ENCODE data around the gene FILIP1. TPM values are rescaled to one million over a fixed set of nuclear protein-coding genes. Genes with fewer than 3 reads are reported as not detected.

The FILIP1 gene
- polyA plus RNA-seq, 3 donors from 2014 or later: not detected

DNA sequence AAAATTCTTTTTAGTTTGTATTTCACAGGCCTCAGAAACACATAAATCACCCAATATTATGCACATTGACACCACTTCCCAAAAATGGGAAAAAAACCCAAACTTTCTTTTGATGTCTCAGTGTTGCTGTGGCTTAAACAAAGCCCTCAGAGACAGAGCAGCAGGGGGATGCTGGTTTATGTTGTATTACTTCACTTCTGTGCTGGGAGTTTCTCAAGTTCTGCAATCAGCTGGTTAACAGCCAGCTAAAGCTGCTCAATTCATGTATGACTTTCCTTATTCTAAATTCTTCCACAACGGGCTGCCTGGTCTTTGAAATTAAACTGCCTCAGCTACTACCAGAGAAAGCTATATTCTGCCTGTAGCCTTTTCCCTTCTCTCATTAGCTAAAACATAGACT lies 5.6 kb downstream of the FILIP1 start:
- Mint-ChIP-seq H3K9me3 (no peaks in the 10 kb centered on the region), H3K27ac (no peak overlapping the region), H3K27me3 (ENCODE audit: low read depth in 3 of 3) (peaks cover 0 to 4% (median 0%) of the 10 kb centered on the region in 3 donors), H3K4me1 (no peaks in the 10 kb centered on the region), H3K36me3 (no peaks in the 10 kb centered on the region), H3K4me3 (no peak overlapping the region)
- DNase-seq: no peak

DNA sequence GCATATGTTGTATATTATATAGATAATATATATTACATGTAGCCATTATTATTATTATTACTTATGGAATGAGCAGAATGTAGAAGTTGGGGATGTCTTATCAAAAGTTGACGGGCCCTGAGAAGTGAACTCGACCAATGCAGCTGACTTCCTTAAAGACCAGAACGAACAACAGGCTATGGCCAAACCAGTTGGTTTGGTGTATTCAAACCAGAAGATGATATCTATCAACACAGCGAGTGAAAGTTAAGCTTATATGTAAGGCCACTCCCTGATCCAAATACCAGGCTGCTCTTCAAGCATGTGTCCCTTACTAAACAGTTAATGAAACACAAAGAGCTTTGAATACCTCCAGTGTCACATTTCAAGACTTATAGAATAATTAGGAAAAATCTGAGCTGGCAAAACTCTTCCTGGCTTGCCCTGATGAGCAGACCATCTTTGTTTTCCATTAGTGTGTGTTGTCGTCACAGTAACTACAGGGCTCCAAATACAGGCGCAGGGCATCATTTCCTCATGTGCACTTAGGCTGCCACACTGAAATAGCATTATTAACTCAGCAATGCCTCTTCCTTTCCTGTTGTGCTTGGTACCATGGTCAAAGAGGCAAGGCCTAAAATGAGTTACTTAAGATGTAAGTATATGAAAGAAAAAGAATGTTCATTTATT lies 6.6 kb downstream of the FILIP1 start:
- no peak for DNase-seq
- Mint-ChIP-seq H3K36me3 (no peaks in the 10 kb centered on the region), H3K4me3 (no peak overlapping the region), H3K27me3 (ENCODE audit: low read depth in 3 of 3) (peaks cover 0 to 2% (median 0%) of the 10 kb centered on the region in 3 donors), H3K9me3 (no peaks in the 10 kb centered on the region), H3K27ac (no peak overlapping the region), H3K4me1 (no peaks in the 10 kb centered on the region)

DNA sequence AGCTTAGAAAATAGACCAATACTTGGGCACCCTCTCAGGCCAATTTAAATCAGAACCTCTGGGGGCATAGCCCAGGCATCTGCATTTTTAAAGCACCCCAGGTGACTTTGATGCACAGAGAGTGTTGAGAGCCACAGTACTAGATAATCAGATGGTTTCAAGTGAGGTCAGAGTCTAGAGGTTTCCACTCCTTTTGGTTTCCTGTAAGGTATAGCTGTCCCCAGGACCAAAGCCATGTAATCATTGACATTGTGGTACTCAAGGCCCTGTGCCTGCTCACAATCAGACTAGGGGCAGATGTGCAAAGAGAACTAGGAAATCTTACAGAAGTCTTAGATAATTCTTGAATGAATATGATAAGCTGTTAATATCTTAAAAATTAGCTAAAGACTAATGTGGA lies 9.1 kb downstream of the FILIP1 start:
- Mint-ChIP-seq H3K36me3 (no peaks in the 10 kb centered on the region), H3K27ac (no peak overlapping the region), H3K4me3 (no peak overlapping the region), H3K9me3 (no peaks in the 10 kb centered on the region), H3K4me1 (no peaks in the 10 kb centered on the region), H3K27me3 (ENCODE audit: low read depth in 3 of 3) (peaks cover 0 to 3% (median 2%) of the 10 kb centered on the region in 3 donors)
- DNase-seq: no peak

- Mint-ChIP-seq H3K4me3 (no peak overlapping the region), H3K27me3 (ENCODE audit: low read depth in 3 of 3) (peaks cover 0 to 3% (median 2%) of the 10 kb centered on the region in 3 donors), H3K4me1 (no peaks in the 10 kb centered on the region), H3K27ac (no peak overlapping the region), H3K36me3 (no peaks in the 10 kb centered on the region), H3K9me3 (no peaks in the 10 kb centered on the region)
- DNase-seq: no peak
Measured at GRCh38 chr6:75483136-75483952, 10.3 kb downstream of the FILIP1 start.

GRCh38 chr6:75481936-75482593 lies 11.5 kb downstream of the FILIP1 start:
- Mint-ChIP-seq H3K9me3 (peaks cover 0 to 1% (median 0%) of the 10 kb centered on the region in 6 donors), H3K36me3 (no peaks in the 10 kb centered on the region), H3K27ac (no peak overlapping the region), H3K4me3 (no peak overlapping the region), H3K27me3 (ENCODE audit: low read depth in 3 of 3) (peaks cover 2 to 3% (median 2%) of the 10 kb centered on the region in 3 donors), H3K4me1 (no peaks in the 10 kb centered on the region)
- DNase-seq: no peak

- peaks cover 0 to 2% (median 0%) of the 10 kb centered on the region in 6 donors for H3K9me3 Mint-ChIP-seq
- H3K36me3 Mint-ChIP-seq: no peaks in the 10 kb centered on the region
- no peak overlapping the region for H3K27ac Mint-ChIP-seq
- no peaks in the 10 kb centered on the region for H3K4me1 Mint-ChIP-seq
- peaks cover 0 to 3% (median 2%) of the 10 kb centered on the region in 3 donors for H3K27me3 Mint-ChIP-seq (ENCODE audit: low read depth in 3 of 3)
- H3K4me3 Mint-ChIP-seq: no peak overlapping the region
- DNase-seq: no peak
Measured at GRCh38 chr6:75481394-75481793, 12.2 kb downstream of the FILIP1 start.

- no peak overlapping the region for H3K27ac Mint-ChIP-seq
- DNase-seq: no peak
- no peak overlapping the region for H3K4me3 Mint-ChIP-seq
- H3K27me3 Mint-ChIP-seq (ENCODE audit: low read depth in 3 of 3): peaks cover 0 to 7% (median 4%) of the 10 kb centered on the region in 3 donors
- no peaks in the 10 kb centered on the region for H3K36me3 Mint-ChIP-seq
- no peaks in the 10 kb centered on the region for H3K4me1 Mint-ChIP-seq
- H3K9me3 Mint-ChIP-seq: peaks cover 0 to 2% (median 0%) of the 10 kb centered on the region in 6 donors
Measured at GRCh38 chr6:75480425-75480824, 13.2 kb downstream of the FILIP1 start.

GRCh38 chr6:75479712-75480111 lies 13.9 kb downstream of the FILIP1 start:
- Mint-ChIP-seq H3K4me3 (no peak overlapping the region), H3K27ac (no peak overlapping the region), H3K27me3 (ENCODE audit: low read depth in 3 of 3) (peaks cover 2 to 7% (median 4%) of the 10 kb centered on the region in 3 donors), H3K36me3 (no peaks in the 10 kb centered on the region), H3K4me1 (no peaks in the 10 kb centered on the region), H3K9me3 (peaks cover 0 to 2% (median 0%) of the 10 kb centered on the region in 6 donors)
- DNase-seq: no peak

GRCh38 chr6:75478929-75479328 lies 14.7 kb downstream of the FILIP1 start:
- Mint-ChIP-seq H3K9me3 (peaks cover 0 to 2% (median 0%) of the 10 kb centered on the region in 6 donors), H3K27me3 (ENCODE audit: low read depth in 3 of 3) (peaks cover 2 to 7% (median 4%) of the 10 kb centered on the region in 3 donors), H3K4me1 (no peaks in the 10 kb centered on the region), H3K27ac (no peak overlapping the region), H3K36me3 (no peaks in the 10 kb centered on the region), H3K4me3 (no peak overlapping the region)
- DNase-seq: no peak

DNA sequence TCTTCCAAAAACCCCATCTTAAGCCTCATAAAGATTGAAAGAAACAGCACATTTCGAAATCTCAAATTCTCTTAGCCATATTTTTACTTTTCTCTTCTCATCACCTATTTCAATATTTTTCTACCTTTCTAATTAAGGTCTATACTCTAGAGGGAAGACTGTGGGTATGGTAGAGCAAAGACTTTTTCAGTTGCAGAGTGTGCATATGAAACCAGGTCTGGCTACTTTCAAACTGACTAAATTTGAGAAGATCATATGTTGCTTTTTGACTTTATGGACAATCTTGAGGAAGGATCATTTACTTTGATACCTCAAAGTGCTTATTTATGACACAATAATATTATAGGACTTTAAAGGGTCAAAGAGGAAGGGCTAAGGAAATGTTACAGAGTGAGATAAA lies 20.7 kb downstream of the FILIP1 start:
- H3K27ac Mint-ChIP-seq: no peak overlapping the region
- H3K9me3 Mint-ChIP-seq: peaks cover 0 to 5% (median 2%) of the 10 kb centered on the region in 6 donors
- H3K4me1 Mint-ChIP-seq: no peaks in the 10 kb centered on the region
- peaks cover 4 to 6% (median 4%) of the 10 kb centered on the region in 3 donors for H3K27me3 Mint-ChIP-seq (ENCODE audit: low read depth in 3 of 3)
- no peak for DNase-seq
- no peaks in the 10 kb centered on the region for H3K36me3 Mint-ChIP-seq
- no peak overlapping the region for H3K4me3 Mint-ChIP-seq

- H3K4me3 Mint-ChIP-seq: no peak overlapping the region
- H3K27ac Mint-ChIP-seq: no peak overlapping the region
- H3K4me1 Mint-ChIP-seq: no peaks in the 10 kb centered on the region
- H3K27me3 Mint-ChIP-seq (ENCODE audit: low read depth in 3 of 3): peaks cover 0 to 4% (median 0%) of the 10 kb centered on the region in 3 donors
- DNase-seq: no peak
- H3K9me3 Mint-ChIP-seq: peaks cover 0 to 11% (median 3%) of the 10 kb centered on the region in 6 donors
- H3K36me3 Mint-ChIP-seq: peaks cover 0 to 5% (median 0%) of the 10 kb centered on the region in 3 donors
Measured at GRCh38 chr6:75467966-75468365, 25.6 kb downstream of the FILIP1 start.

DNA sequence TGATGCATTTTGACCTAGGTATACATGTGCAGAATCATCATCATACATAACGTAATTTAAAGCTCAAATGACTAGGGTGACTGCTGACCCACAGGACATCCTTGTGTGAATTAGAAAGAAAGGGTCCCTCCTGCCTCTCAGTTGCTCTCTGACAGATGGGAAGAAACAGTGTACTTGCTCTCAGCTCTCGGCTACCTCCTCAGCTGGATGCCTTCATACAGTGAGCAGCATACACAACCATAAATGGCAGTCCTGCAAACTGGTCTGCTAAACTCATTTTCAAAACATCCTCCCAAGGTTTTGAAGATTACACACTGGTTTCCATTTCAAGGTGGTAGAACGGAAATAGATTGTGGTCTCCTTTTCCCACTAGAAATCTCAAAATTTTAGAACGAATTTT lies 26.3 kb downstream of the FILIP1 start:
- no peak for DNase-seq
- H3K9me3 Mint-ChIP-seq: peaks cover 0 to 11% (median 3%) of the 10 kb centered on the region in 6 donors
- no peak overlapping the region for H3K4me3 Mint-ChIP-seq
- no peak overlapping the region for H3K27ac Mint-ChIP-seq
- peaks cover 0 to 4% (median 0%) of the 10 kb centered on the region in 3 donors for H3K27me3 Mint-ChIP-seq (ENCODE audit: low read depth in 3 of 3)
- H3K36me3 Mint-ChIP-seq: peaks cover 0 to 5% (median 0%) of the 10 kb centered on the region in 3 donors
- no peaks in the 10 kb centered on the region for H3K4me1 Mint-ChIP-seq

- H3K27ac Mint-ChIP-seq: no peak overlapping the region
- peaks cover 0 to 11% (median 2%) of the 10 kb centered on the region in 6 donors for H3K9me3 Mint-ChIP-seq
- no peak for DNase-seq
- no peak overlapping the region for H3K4me3 Mint-ChIP-seq
- H3K36me3 Mint-ChIP-seq: peaks cover 0 to 5% (median 0%) of the 10 kb centered on the region in 3 donors
- H3K4me1 Mint-ChIP-seq: no peaks in the 10 kb centered on the region
- peaks cover 0 to 3% (median 0%) of the 10 kb centered on the region in 3 donors for H3K27me3 Mint-ChIP-seq (ENCODE audit: low read depth in 3 of 3)
Measured at GRCh38 chr6:75466636-75467035, 27.0 kb downstream of the FILIP1 start.

DNA sequence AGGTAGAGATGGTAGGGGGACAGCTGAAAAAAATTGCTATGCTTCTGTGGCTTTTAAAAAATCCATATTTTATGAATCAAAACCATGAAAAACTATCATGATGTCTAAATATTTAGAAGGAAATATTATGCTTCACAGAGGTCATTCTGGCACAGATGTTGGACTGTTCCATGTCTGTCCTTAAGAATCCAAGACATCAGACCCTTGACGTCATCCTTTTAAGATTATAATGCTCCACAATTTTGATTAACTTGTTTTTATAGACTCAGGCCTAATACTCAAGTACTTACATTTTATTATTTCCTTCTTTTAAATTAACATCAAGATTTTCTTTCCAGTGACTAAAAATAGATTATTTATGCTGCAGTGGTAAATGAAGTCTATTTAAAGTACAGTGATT lies 29.7 kb downstream of the FILIP1 start:
- Mint-ChIP-seq H3K4me1 (no peaks in the 10 kb centered on the region), H3K27ac (no peak overlapping the region), H3K27me3 (ENCODE audit: low read depth in 3 of 3) (no peaks in the 10 kb centered on the region), H3K4me3 (no peak overlapping the region), H3K9me3 (peaks cover 0 to 11% (median under 1%) of the 10 kb centered on the region in 6 donors), H3K36me3 (peaks cover 0 to 5% (median 0%) of the 10 kb centered on the region in 3 donors)
- no peak for DNase-seq
